Transverse colon (tissue), 4 donors: Measurements from ENCODE around the gene LRFN4.

ENCODE experiments used
- POLR2A ChIP-seq: fragments of 450-650 bp; IDR thresholded peaks from one replicate; pipeline ENCODE4 v1.6.1; 2016; ENCODE audit warnings: antibody characterized with exemption, mild to moderate bottlenecking, moderate library complexity
- POLR2AphosphoS5 ChIP-seq, 3 donors: sonication (generic); formaldehyde crosslinking; IDR thresholded peaks; one replicate each; pipeline ENCODE4 v1.6.1; 2016; ENCODE audit warnings: antibody characterized with exemption in 3 of 3
- TF ChIP-seq, protein P1 (sequence below), 5 experiments: fragments of 200-600 bp in 3 of 5; fragments of 450-650 bp in 2 of 5; sonication (generic) in 3 of 5; IDR thresholded peaks; 1 replicate in 2 of 5; 2 replicates in 3 of 5; pipeline ENCODE4 v1.5.1; 2016 to 2017; ENCODE audit warnings: antibody characterized with exemption in 5 of 5, inconsistent platforms in 3 of 5, mild to moderate bottlenecking in 2 of 5, moderate library complexity in 1 of 5

DNA sequence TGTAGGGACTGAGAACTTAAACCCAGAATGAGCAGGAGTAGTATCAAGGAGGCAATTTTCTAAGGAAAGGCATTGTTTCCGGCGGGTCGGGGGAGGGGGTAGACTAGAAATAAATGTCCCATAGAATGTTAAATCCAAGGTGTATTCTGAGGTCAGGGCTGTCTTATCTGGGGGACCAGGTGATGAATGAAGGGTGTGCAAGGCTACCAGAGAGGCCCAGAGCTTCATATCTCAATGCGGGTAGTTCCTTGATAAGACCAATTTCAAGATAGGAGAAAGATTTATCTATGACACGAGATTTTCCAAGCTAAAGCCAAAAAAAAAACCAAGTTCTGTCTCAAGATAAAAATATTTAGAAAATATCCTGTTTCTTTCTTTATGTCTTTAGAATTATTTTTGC lies 21.9 kb upstream of the LRFN4 start:
- TF ChIP-seq, protein P1, sequence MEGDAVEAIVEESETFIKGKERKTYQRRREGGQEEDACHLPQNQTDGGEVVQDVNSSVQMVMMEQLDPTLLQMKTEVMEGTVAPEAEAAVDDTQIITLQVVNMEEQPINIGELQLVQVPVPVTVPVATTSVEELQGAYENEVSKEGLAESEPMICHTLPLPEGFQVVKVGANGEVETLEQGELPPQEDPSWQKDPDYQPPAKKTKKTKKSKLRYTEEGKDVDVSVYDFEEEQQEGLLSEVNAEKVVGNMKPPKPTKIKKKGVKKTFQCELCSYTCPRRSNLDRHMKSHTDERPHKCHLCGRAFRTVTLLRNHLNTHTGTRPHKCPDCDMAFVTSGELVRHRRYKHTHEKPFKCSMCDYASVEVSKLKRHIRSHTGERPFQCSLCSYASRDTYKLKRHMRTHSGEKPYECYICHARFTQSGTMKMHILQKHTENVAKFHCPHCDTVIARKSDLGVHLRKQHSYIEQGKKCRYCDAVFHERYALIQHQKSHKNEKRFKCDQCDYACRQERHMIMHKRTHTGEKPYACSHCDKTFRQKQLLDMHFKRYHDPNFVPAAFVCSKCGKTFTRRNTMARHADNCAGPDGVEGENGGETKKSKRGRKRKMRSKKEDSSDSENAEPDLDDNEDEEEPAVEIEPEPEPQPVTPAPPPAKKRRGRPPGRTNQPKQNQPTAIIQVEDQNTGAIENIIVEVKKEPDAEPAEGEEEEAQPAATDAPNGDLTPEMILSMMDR (IDR thresholded peaks at IDR 0.05) = no peak
- TF ChIP-seq POLR2A (no peak), POLR2AphosphoS5 (IDR thresholded peaks at IDR 0.05) (no peak)
